ENCODE results near the gene SLC25A20. TPM values are rescaled to one million over a fixed set of nuclear protein-coding genes. Genes with fewer than 3 reads are reported as not detected.

Gene SLC25A20
- total RNA-seq, 6 experiments from 2014 or later, result 54.4 to 114 (median 82.3) TPM

DNA sequence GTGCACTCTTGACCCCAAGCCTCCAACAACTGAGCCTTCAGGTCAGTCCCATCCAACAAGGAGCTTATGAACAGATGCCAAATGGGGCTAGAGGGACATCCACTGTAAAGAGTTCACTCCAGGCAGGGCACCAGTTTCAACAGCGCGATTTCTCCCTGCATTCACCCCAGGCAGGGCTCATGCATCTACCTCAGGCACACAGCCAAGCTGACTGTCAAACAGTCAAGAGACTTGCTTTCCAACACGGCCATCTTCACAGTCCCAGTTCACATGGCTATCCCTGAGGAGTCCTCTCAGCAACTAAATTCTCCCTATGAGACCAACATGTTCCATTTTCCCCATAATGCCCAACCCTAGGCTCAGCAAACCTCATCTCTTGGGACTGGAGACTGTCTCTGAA lies 17.7 kb downstream of the SLC25A20 start:
- H3K36me3 ChIP-seq, result peaks cover 0 to 48% (median 20%) of the 10 kb centered on the region in 4 donors
- H3K4me3 ChIP-seq, result no peak overlapping the region
- peak; percentile 57 to 80 (median 63) for ATAC-seq
- TF ChIP-seq, protein P1, sequence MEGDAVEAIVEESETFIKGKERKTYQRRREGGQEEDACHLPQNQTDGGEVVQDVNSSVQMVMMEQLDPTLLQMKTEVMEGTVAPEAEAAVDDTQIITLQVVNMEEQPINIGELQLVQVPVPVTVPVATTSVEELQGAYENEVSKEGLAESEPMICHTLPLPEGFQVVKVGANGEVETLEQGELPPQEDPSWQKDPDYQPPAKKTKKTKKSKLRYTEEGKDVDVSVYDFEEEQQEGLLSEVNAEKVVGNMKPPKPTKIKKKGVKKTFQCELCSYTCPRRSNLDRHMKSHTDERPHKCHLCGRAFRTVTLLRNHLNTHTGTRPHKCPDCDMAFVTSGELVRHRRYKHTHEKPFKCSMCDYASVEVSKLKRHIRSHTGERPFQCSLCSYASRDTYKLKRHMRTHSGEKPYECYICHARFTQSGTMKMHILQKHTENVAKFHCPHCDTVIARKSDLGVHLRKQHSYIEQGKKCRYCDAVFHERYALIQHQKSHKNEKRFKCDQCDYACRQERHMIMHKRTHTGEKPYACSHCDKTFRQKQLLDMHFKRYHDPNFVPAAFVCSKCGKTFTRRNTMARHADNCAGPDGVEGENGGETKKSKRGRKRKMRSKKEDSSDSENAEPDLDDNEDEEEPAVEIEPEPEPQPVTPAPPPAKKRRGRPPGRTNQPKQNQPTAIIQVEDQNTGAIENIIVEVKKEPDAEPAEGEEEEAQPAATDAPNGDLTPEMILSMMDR (IDR thresholded peaks at IDR 0.05), result no peak
- TF ChIP-seq POLR2A (IDR thresholded peaks at IDR 0.05), result no peak
- peaks cover 0 to 29% (median 12%) of the 10 kb centered on the region in 4 donors for H3K4me1 ChIP-seq
- DNase-seq, result peak in 2 of 3 donors; percentile 60 to 66
- intact Hi-C loops (cut with DNase I), result no loop called here
- H3K27me3 ChIP-seq, result no peaks in the 10 kb centered on the region
- no peaks in the 10 kb centered on the region for H3K9me3 ChIP-seq
- H3K27ac ChIP-seq, result peak overlapping the region in 1 of 3 donors; percentile 18
- WGBS (ENCODE audit: insufficient coverage, low coverage, low lambda C conversion rate, missing lambda C conversion rate), result 31% methylated on average over 2 of the region's 3 CpGs

DNA sequence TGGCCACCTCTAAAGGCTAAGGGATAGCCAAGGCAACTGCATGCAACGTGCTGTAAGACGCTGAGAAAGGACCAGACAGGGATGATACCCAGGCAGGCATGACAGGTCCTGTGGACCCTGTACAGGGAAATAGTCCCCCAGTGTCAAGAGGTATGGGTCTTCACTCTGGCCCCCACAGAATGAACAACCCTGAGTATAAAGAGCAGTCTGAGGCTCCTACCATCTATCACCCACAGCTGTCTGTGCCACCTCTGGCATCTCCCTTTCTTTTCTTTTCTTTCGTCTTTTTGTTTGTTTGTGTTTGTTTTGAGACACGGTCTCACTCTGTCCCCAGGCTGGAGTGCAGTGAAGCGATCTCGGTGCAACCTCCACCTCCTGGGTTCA lies 18.7 kb downstream of the SLC25A20 start:
- TF ChIP-seq POLR2A (IDR thresholded peaks at IDR 0.05), result no peak
- TF ChIP-seq, protein P1 (IDR thresholded peaks at IDR 0.05), result no peak
- intact Hi-C loops (cut with DNase I), result no loop called here
- peaks cover 0 to 46% (median 18%) of the 10 kb centered on the region in 4 donors for H3K36me3 ChIP-seq
- WGBS (ENCODE audit: insufficient coverage, low coverage, low lambda C conversion rate, missing lambda C conversion rate), result 75% methylated on average over 3 of the region's 6 CpGs
- no peaks in the 10 kb centered on the region for H3K27me3 ChIP-seq
- no peak for DNase-seq
- H3K27ac ChIP-seq, result no peak overlapping the region
- peaks cover 0 to 21% (median 8%) of the 10 kb centered on the region in 4 donors for H3K4me1 ChIP-seq
- H3K4me3 ChIP-seq, result no peak overlapping the region
- no peaks in the 10 kb centered on the region for H3K9me3 ChIP-seq
- ATAC-seq, result no peak

DNA sequence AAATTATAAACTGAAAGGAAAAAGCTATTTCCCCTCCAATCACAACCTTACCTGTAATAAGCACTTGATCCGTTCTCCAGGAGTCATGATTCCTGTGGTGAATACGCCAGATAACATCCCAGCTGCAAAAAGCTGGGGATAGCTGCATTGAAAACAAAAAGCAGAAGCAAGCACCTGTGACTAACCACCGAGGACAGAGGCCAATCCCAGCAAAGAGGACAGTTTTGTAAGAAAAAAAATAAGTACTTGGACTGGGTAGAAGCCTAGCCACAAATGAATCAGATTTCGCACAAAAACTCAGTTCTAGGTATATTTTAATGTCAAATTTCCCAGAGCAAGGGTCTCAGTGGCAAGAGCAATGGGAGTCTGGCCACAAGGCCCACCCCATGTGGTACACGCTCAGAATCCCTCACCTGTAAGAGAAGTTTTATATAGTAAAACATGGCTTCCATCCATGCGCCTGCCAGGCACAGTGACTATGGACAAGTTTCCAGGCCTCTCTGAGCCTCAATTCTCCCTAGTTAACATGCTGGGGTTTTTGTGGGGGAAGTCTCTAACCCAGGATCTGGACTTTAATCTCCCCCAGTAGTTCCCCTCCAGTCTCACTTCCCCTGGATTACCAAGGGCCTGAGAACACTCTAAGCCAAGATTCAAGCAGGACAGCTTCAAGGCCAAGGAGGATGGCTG lies 19.2 kb downstream of the SLC25A20 start:
- DNase-seq, result no peak
- Histone ChIP-seq H3K4me3 (no peak overlapping the region), H3K27ac (no peak overlapping the region), H3K9me3 (no peaks in the 10 kb centered on the region), H3K27me3 (no peaks in the 10 kb centered on the region), H3K4me1 (peaks cover 0 to 20% (median 8%) of the 10 kb centered on the region in 4 donors), H3K36me3 (peaks cover 0 to 43% (median 17%) of the 10 kb centered on the region in 4 donors)
- 78% methylated on average over 6 of the region's 6 CpGs for WGBS (ENCODE audit: insufficient coverage, low coverage, low lambda C conversion rate, missing lambda C conversion rate)
- no peak for ATAC-seq
- intact Hi-C loops (cut with DNase I), result no loop called here
- TF ChIP-seq, protein P1 (IDR thresholded peaks at IDR 0.05), result no peak
- no peak for TF ChIP-seq POLR2A (IDR thresholded peaks at IDR 0.05)

DNA sequence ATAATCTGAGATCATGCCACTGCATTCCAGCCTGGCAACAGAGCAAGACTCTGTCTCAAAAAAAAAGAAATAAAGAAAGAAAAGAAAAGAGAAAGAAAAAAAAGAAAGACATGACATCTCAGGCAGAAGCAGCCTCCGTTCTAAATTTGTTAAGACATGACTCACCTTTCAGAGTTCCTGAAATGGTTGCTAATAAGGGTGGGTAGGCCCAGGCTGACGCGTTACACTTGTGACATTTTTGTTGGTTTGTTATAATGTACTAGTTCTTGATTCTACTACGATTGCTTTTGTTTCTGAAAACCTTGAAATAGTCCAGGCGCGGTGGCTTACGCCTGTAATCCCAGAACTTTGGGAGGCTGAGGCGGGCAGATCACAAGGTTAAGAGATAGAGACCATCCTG lies 21.0 kb downstream of the SLC25A20 start:
- no peak overlapping the region for H3K27ac ChIP-seq
- ATAC-seq, result no peak
- DNase-seq, result no peak
- H3K4me1 ChIP-seq, result peaks cover 0 to 20% (median 8%) of the 10 kb centered on the region in 4 donors
- WGBS (ENCODE audit: insufficient coverage, low coverage, low lambda C conversion rate, missing lambda C conversion rate), result 94% methylated on average over 8 of the region's 8 CpGs
- no peaks in the 10 kb centered on the region for H3K27me3 ChIP-seq
- no peaks in the 10 kb centered on the region for H3K9me3 ChIP-seq
- no peak for TF ChIP-seq POLR2A (IDR thresholded peaks at IDR 0.05)
- TF ChIP-seq, protein P1 (IDR thresholded peaks at IDR 0.05), result no peak
- peaks cover 0 to 37% (median 13%) of the 10 kb centered on the region in 4 donors for H3K36me3 ChIP-seq
- no peak overlapping the region for H3K4me3 ChIP-seq
- intact Hi-C loops (cut with DNase I), result no loop called here
